ENCODE measurements around the gene CDC25B. TPM values are rescaled to one million over a fixed set of nuclear protein-coding genes. Genes with fewer than 3 reads are reported as not detected.

Gene CDC25B
- total and polyA plus RNA-seq, 2 of the 13 experiments (the other 11 are each of a cell fraction or from before 2014, with no cell fraction given): 14.5 to 19.4 TPM

DNA sequence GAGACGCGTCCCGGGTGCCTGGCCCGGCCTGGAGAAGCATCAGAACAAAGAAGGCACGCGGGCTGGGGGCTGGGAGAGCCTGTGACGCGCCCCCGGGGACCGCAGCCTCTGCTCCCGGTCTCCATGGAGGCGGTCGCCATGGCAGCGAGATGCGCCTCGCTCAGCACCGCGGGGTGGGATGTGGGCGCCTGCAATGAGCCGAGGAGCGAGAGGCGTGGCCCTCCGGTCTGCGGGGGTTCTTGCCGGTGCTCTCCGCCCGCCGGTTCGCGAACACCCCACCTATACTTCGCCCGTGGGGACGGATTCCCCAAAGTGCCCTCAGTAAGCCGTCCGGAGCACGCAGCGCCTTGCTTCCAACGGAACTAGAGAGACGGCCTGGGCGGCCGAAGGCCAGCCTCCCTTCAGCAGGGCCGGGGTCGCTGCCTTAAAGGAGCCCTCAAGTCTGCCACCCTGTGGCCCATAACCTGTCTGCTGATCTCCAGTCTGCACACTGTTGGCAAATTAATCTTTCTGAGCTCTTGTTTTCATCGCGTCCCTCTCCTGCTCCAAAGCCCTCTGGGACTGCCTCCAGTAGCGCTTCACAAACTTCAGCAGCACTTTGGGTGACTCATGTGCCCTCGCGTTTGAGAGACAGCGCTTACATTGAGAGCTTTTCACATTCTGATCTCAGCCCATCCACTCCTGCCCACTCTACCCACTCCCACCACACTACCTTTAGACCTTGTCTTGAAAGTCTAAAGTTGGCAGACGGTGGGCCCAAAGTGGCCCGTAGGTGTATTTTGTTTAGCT is 27.6 kb upstream of the CDC25B start (continued):
- 0 out of 2 replicates have a peak, but pooled peaks have one; percentile 20 for TF ChIP-seq ZNF776 (CRISPR knock-in tag; IDR thresholded peaks at IDR 0.05)
- peak; percentile 16; the same call in 1 of the 2 replicates for TF ChIP-seq MYC (CRISPR knock-in tag; IDR thresholded peaks at IDR 0.05; ENCODE audit: borderline replicate concordance)
- TF ChIP-seq, protein P1, sequence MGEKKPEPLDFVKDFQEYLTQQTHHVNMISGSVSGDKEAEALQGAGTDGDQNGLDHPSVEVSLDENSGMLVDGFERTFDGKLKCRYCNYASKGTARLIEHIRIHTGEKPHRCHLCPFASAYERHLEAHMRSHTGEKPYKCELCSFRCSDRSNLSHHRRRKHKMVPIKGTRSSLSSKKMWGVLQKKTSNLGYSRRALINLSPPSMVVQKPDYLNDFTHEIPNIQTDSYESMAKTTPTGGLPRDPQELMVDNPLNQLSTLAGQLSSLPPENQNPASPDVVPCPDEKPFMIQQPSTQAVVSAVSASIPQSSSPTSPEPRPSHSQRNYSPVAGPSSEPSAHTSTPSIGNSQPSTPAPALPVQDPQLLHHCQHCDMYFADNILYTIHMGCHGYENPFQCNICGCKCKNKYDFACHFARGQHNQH (CRISPR knock-in tag; IDR thresholded peaks at IDR 0.05): peak; percentile 38
- TF ChIP-seq EP300 (IDR thresholded peaks at IDR 0.05; ENCODE audit: low read depth in 2 of 2, low read length in 2 of 2): 0 out of 4 replicates have a peak, but pooled peaks of 1 of the 2 experiments have one; percentile 1
- TF ChIP-seq EP300 (CRISPR knock-in tag; IDR thresholded peaks at IDR 0.05; ENCODE audit: borderline replicate concordance): no peak; the same call in 1 of the 2 replicates
- TF ChIP-seq, protein P2, sequence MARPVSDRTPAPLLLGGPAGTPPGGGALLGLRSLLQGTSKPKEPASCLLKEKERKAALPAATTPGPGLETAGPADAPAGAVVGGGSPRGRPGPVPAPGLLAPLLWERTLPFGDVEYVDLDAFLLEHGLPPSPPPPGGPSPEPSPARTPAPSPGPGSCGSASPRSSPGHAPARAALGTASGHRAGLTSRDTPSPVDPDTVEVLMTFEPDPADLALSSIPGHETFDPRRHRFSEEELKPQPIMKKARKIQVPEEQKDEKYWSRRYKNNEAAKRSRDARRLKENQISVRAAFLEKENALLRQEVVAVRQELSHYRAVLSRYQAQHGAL (CRISPR knock-in tag; IDR thresholded peaks at IDR 0.05; ENCODE audit: not compliant biosample characterization): no peak
- TF ChIP-seq ZNF720 (CRISPR knock-in tag; IDR thresholded peaks at IDR 0.05): no peak; the same call in 1 of the 2 replicates
- TF ChIP-seq, protein P3, sequence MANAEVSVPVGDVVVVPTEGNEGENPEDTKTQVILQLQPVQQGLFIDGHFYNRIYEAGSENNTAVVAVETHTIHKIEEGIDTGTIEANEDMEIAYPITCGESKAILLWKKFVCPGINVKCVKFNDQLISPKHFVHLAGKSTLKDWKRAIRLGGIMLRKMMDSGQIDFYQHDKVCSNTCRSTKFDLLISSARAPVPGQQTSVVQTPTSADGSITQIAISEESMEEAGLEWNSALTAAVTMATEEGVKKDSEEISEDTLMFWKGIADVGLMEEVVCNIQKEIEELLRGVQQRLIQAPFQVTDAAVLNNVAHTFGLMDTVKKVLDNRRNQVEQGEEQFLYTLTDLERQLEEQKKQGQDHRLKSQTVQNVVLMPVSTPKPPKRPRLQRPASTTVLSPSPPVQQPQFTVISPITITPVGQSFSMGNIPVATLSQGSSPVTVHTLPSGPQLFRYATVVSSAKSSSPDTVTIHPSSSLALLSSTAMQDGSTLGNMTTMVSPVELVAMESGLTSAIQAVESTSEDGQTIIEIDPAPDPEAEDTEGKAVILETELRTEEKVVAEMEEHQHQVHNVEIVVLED (CRISPR knock-in tag; IDR thresholded peaks at IDR 0.05; ENCODE audit: borderline replicate concordance): no peak; the same call in 1 of the 2 replicates
- TF ChIP-seq IKZF1 (IDR thresholded peaks at IDR 0.05): no peak
- 0 out of 2 replicates have a peak, but pooled peaks have one; percentile 5 for TF ChIP-seq MED1 (CRISPR knock-in tag; IDR thresholded peaks at IDR 0.05)
- TF ChIP-seq ZNF10 (CRISPR knock-in tag; IDR thresholded peaks at IDR 0.05; ENCODE audit: borderline replicate concordance, low read depth): no peak
- no peak for TF ChIP-seq GFI1 (CRISPR knock-in tag; IDR thresholded peaks at IDR 0.05; ENCODE audit: borderline replicate concordance)
- no peak for TF ChIP-seq AKAP8 (CRISPR knock-in tag; IDR thresholded peaks at IDR 0.05)
- TF ChIP-seq ZNF136 (CRISPR knock-in tag; IDR thresholded peaks at IDR 0.05; ENCODE audit: low read depth): peak; percentile 74; the same call in 1 of the 2 replicates
- TF ChIP-seq RELA (CRISPR knock-in tag; IDR thresholded peaks at IDR 0.05): no peak
- TF ChIP-seq, protein P4, sequence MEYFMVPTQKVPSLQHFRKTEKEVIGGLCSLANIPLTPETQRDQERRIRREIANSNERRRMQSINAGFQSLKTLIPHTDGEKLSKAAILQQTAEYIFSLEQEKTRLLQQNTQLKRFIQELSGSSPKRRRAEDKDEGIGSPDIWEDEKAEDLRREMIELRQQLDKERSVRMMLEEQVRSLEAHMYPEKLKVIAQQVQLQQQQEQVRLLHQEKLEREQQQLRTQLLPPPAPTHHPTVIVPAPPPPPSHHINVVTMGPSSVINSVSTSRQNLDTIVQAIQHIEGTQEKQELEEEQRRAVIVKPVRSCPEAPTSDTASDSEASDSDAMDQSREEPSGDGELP (IDR thresholded peaks at IDR 0.05; ENCODE audit: borderline replicate concordance, low read depth): 0 out of 2 replicates have a peak, but pooled peaks have one; percentile 9
- 0 out of 2 replicates have a peak, but pooled peaks have one; percentile 20 for TF ChIP-seq NCOA1 (CRISPR knock-in tag; IDR thresholded peaks at IDR 0.05)
- TF ChIP-seq RBM22 (optimal IDR thresholded peaks at IDR 0.05; ENCODE audit: low read length): peak; percentile 99
- TF ChIP-seq KAT7 (CRISPR knock-in tag; IDR thresholded peaks at IDR 0.05; ENCODE audit: borderline replicate concordance): 0 out of 2 replicates have a peak, but pooled peaks have one; percentile 34

All from HepG2 (cell line).